Ovary (tissue), 3 donors: ENCODE data around the gene MORN3.
"Not testable (repeated sequence)": the region's sequence is repeated elsewhere in the genome, so short reads cannot be mapped to it uniquely, and the experiment has no call there.

Experiments used
- EP300 ChIP-seq: sonication (generic); formaldehyde crosslinking; IDR thresholded peaks from one replicate; pipeline ENCODE4 v1.6.1; 2017; ENCODE audit warnings: antibody characterized with exemption
- TF ChIP-seq, protein P1 (sequence below), 3 donors: fragments of 450-650 bp in 2 of 3; fragments of 200-600 bp in 1 of 3; IDR thresholded peaks; one replicate each; pipeline versions ENCODE4 v1.5.1 to v1.8.0; 2016 to 2022; ENCODE audit warnings: antibody characterized with exemption in 3 of 3, mild to moderate bottlenecking in 1 of 3
- donor health status: DM: no; HTN: no; CAD: no.

- not testable (repeated sequence) for TF ChIP-seq EP300
- TF ChIP-seq, protein P1, sequence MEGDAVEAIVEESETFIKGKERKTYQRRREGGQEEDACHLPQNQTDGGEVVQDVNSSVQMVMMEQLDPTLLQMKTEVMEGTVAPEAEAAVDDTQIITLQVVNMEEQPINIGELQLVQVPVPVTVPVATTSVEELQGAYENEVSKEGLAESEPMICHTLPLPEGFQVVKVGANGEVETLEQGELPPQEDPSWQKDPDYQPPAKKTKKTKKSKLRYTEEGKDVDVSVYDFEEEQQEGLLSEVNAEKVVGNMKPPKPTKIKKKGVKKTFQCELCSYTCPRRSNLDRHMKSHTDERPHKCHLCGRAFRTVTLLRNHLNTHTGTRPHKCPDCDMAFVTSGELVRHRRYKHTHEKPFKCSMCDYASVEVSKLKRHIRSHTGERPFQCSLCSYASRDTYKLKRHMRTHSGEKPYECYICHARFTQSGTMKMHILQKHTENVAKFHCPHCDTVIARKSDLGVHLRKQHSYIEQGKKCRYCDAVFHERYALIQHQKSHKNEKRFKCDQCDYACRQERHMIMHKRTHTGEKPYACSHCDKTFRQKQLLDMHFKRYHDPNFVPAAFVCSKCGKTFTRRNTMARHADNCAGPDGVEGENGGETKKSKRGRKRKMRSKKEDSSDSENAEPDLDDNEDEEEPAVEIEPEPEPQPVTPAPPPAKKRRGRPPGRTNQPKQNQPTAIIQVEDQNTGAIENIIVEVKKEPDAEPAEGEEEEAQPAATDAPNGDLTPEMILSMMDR (IDR thresholded peaks at IDR 0.05), result not testable (repeated sequence)
Observed at GRCh38 chr12:121679661-121680197, 10.3 kb upstream of the MORN3 start.
